ENCODE measurements around the gene SERPINA10. TPM values are rescaled to one million over a fixed set of nuclear protein-coding genes. Genes with fewer than 3 reads are reported as not detected.

SERPINA10 gene
- total and polyA plus RNA-seq, 2 experiments from 2014 or later, result 0.11 TPM; not detected in 1

DNA sequence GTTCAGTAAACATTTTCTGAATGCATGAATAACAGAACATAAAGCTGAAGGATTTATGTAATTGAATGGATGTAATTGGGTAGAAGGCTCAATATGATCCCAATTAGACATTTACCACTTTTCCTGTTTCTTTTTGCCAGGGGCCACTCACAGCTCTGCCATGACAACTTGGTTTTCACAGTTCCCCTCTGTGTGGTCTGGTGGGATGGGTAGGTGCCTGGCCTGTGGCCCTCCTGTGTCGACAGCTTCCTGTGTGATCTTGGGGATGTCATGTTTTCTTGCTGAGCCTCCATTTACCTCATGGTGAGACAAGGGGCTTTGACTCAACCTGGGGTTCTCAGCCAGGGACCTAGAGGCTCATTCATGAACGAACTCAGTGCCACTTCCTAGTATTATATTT lies 12.6 kb upstream of the SERPINA10 start (continued):
- no peak for TF ChIP-seq CTCF (conservative IDR thresholded peaks at IDR 0.05; ENCODE audit: low read depth in 2 of 2)
- no peak for TF ChIP-seq JUNB (IDR thresholded peaks at IDR 0.05; ENCODE audit: unreplicated experiment)

- DNase-seq (ENCODE audit: low spot score), result no peak
- no peak for ATAC-seq
- Mint-ChIP-seq H3K9me3 (peaks cover 20% of the 10 kb centered on the region), H3K4me3 (no peak overlapping the region), H3K27ac (no peak overlapping the region), H3K27me3 (ENCODE audit: insufficient read depth, low read depth, poor library complexity) (peaks cover 1% of the 10 kb centered on the region), H3K4me1 (no peaks in the 10 kb centered on the region), H3K36me3 (ENCODE audit: low read depth) (peaks cover 10% of the 10 kb centered on the region)
- Histone ChIP-seq H3K4me2 (no peak overlapping the region), H3K4me3 (no peak overlapping the region), H3K27me3 (ENCODE audit: insufficient read depth) (no peaks in the 10 kb centered on the region), H3K9me2 (ENCODE audit: insufficient read depth) (no peaks in the 10 kb centered on the region), H3K36me3 (ENCODE audit: insufficient read depth) (no peaks in the 10 kb centered on the region), H3K79me2 (replicated peaks; ENCODE audit: insufficient read depth) (no peaks in the 10 kb centered on the region), H3K27ac (ENCODE audit: low read depth) (no peak overlapping the region), H4K20me1 (replicated peaks; ENCODE audit: insufficient read depth) (no peaks in the 10 kb centered on the region), H3F3A (replicated peaks; ENCODE audit: low read depth) (no peaks in the 10 kb centered on the region), H3K4me1 (ENCODE audit: insufficient read depth) (no peaks in the 10 kb centered on the region), H2AFZ (no peak overlapping the region)
- TF ChIP-seq JUNB (IDR thresholded peaks at IDR 0.05; ENCODE audit: unreplicated experiment), result no peak
- no peak for TF ChIP-seq POLR2AphosphoS5 (IDR thresholded peaks at IDR 0.05; ENCODE audit: low read depth)
- TF ChIP-seq ZNF114 (CRISPR knock-in tag; IDR thresholded peaks at IDR 0.05), result no peak
- no peak for TF ChIP-seq CTCF (conservative IDR thresholded peaks at IDR 0.05; ENCODE audit: low read depth in 2 of 2)
- TF ChIP-seq NANOG (IDR thresholded peaks at IDR 0.05; ENCODE audit: borderline replicate concordance), result no peak
- TF ChIP-seq CREB1 (CRISPR knock-in tag; IDR thresholded peaks at IDR 0.05; ENCODE audit: low read depth), result no peak
- TF ChIP-seq STAT1 (IDR thresholded peaks at IDR 0.05; ENCODE audit: unreplicated experiment), result no peak
- no peak for TF ChIP-seq ZNF331 (CRISPR knock-in tag; IDR thresholded peaks at IDR 0.05; ENCODE audit: low read depth)
- TF ChIP-seq, protein P1, sequence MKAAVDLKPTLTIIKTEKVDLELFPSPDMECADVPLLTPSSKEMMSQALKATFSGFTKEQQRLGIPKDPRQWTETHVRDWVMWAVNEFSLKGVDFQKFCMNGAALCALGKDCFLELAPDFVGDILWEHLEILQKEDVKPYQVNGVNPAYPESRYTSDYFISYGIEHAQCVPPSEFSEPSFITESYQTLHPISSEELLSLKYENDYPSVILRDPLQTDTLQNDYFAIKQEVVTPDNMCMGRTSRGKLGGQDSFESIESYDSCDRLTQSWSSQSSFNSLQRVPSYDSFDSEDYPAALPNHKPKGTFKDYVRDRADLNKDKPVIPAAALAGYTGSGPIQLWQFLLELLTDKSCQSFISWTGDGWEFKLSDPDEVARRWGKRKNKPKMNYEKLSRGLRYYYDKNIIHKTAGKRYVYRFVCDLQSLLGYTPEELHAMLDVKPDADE (IDR thresholded peaks at IDR 0.05), result no peak
- TF ChIP-seq EZH2phosphoT487 (IDR thresholded peaks at IDR 0.05; ENCODE audit: unreplicated experiment), result no peak
- TF ChIP-seq ZNF462 (CRISPR knock-in tag; IDR thresholded peaks at IDR 0.05), result no peak
- TF ChIP-seq EZH2 (IDR thresholded peaks at IDR 0.05; ENCODE audit: low read depth, unreplicated experiment), result no peak
Observed at GRCh38 chr14:94304243-94304642, 11.2 kb upstream of the SERPINA10 start.

Measured in GM23338 (cell line).